HG03378 (cell line): Measurements from ENCODE around the gene TADA2A.

Experiments used
- ATAC-seq: cut with Tn5 transposase; IDR thresholded peaks from one replicate; pipeline ENCODE4 v1.9.1; 2021; ENCODE audit warnings: mild to moderate bottlenecking, moderate library complexity; ENCODE audit not compliant: unreplicated experiment

Gene TADA2A

DNA sequence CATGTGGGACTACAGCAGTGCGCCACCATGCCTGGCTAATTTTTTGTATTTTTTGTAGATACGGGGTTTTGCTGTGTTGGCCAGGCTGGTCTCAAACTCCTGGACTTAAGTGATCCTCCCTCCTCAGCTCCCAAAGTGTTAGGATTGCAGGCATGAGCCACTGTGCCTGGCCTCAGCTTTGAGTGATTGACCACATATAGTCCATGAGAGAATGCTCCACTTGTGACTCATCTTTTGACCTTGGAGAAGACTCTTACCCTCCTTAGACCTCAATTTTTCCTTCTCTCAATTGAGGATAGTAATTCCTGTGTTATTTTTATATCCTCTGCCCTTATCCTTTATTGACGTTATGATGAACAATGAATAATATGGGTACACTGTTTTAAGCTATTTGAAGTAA, 52.1 kb downstream of the TADA2A start:
- no peak for ATAC-seq

DNA sequence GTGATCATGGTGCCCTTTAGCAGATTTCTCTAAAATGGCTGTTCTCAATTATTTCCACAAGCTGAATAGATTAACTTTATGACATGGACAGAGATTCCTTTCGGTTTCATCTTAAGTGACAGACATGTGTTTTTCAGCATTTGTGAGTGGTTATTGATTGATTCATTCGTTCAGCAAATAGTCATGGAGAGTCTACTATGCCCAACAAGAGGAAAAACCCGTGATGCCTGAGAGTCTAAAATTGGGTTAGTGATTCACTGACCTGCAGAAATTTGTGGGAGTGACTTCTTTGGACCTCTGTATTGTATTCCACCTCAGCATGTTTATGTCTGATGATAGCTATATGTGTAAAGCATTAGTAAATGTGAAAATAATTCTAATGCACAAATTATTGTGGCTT, 55.0 kb downstream of the TADA2A start:
- ATAC-seq: no peak

DNA sequence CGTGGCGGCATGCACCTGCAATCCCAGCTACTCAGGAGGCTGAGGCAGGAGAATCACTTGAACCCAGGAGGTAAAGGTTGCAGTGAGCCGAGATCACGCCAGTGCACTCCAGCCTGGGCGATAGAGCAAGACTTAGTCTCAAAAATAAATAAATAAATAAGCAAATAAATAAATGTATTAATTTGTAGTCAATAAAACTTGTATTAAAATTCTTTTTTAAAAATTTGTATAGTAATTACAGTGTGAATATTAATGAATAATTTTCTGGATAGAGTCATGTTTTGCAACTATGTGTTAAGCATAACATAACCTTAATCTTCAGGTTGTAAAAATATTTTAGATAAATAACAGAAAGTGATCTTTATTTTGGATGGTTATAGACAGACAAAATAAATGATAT, 55.8 kb downstream of the TADA2A start:
- ATAC-seq: no peak

DNA sequence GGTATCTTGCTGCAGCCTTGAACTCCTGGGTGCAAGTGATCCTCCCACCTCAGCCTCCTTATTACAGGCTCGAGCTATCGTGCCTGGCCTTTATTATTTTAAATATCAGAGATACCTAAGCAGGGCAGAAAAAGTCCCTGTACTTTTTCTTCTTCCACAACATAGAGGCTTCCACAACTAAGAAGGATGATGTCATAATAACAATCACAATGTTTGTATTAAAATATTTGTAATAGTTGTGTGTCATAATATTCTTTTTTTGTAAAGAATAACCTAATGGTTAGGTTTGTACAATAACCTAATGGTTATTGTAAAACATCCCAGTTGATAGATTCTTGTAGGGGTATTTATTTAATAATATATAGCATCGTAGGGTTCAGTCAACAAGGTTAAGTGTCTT, 56.4 kb downstream of the TADA2A start:
- ATAC-seq: no peak

DNA sequence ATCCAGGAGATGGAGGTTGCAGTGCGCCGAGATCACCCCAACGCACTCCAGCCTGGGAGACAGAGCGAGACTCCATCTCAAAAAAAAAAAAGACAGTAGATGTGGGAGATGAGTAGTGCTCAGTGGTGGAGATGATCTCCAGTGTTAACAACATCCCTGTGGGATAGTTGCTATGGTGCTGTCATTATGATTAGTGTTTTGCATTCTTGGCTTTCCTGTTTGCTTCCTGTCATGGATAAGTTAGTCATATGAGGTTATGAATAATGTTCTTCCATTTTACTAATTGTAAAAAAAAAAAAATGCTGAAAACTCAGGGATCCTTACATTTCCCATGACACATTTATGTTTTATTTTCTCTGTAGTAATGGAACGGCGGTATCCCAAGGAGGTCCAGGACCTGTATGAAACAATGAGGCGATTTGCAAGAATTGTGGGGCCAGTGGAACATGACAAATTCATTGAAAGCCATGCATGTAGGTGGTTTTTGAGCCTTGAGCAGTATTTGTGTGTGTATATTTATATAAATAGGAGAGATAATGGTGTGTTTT, 58.5 kb downstream of the TADA2A start:
- ATAC-seq: no peak

DNA sequence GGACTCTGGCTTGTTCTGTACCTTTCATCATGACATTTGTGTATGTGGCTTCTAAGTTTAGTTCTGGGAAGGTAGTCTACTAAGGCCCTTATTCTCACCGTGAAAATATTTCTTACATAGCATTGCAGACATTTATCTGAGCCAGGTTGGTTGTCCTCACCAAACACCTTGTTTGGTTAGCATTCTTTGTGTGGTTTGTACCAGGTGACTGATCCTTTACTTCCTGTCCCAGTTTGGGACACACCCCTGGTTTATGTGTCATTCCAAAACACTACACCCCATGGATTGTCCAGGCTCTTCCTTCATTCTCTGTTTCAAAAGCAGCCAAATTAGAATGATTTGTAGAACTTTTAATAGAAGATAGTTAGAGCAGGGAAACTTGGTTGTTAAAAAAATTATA, 59.8 kb downstream of the TADA2A start:
- ATAC-seq: no peak

DNA sequence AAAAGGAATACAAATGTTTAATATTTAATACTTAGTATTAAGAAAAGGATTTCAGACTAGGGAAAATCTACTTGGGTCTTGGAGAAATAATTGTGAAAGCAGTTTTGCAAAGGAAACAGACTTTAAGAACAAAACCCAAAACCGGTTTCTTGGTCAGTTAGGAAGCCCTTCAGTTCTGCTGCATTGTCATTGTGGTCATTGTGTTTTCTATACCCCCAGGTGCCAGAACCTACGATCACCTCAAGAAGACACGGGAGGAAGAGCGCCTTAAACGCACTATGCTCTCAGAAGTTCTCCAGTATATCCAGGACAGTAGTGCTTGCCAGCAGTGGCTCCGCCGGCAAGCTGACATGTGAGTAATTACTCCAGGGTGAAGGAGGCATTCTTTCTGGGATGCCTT, 63.5 kb downstream of the TADA2A start:
- ATAC-seq: no peak

DNA sequence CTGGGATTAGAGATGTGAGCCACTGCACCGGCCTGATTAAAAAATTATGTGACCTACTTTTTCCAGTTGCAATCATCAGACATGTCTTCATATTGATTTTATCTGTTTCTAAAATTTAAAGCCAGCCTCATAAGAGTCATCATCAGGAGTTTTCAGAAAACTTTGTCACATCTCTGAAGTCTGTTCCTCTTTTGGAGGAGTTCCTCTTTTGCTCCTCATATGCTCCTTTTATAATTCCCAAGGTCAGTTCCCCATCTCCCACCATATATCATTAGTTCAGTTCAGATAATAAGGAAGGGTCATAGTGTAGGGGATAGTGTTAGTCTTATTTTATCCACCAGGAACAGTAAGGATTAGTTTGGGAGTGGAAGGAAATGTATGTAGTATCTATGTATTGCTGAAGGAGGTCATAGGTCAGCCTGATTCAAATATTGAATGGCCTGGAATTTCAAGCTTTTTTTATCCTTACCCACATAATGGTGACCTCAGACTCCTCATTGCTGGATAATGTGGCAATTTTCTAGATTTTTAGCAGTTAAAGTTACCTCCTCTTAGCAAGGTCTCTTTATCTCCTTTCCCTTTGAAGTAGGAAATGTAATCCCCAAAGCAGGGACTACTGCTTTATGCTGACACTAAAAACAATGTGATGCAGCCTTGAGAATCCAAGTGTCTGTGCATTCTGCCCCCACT, 69.2 kb downstream of the TADA2A start:
- ATAC-seq: no peak

DNA sequence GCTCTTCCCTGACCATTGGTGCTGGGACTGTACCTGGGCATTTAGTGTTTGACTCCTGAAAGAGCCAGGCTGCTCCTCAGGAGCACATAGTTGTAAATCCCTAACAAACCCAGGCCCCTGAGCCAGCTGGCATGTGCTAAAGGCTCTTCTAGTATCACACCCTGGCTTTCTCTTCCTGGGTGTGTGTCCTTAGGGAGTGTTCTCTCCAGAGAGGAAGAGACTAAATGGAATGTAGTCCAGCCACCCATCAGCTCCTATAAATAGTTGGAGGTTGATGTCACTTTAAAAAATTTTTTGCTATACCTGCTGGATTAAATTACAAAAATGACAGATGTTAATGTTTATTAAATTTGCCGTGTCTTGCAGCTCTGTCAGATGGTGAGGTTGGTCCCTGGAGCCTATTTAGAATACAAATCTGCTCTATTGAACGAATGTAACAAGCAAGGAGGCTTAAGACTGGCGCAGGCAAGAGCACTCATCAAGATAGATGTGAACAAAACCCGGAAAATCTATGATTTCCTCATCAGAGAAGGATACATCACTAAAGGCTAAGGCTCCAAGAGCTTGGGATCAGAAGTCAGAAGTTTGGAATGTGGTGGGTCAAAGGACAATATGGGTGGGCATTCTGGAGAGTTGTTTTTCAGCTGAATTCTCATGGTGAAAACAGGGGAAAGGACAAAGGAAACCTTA, 69.9 kb downstream of the TADA2A start:
- no peak for ATAC-seq

DNA sequence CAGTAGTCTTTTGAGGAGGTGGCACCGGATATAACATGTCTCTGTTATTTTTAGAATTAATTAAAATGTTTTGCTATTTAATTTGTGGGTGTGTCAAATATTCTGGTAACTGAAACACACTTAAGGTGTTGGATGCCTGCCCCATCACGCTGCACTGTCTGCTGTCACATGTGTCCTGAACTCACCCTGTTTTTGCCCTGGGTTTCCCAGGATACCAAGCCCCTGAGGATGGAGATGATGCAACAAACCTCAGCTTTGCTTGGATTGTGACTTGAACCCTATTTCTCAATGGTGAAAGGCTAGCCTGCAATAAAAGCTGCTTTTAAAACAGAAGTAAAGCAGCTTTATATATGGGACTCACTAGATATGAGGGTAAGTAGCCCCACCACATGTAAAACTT, 71.5 kb downstream of the TADA2A start:
- ATAC-seq: no peak

DNA sequence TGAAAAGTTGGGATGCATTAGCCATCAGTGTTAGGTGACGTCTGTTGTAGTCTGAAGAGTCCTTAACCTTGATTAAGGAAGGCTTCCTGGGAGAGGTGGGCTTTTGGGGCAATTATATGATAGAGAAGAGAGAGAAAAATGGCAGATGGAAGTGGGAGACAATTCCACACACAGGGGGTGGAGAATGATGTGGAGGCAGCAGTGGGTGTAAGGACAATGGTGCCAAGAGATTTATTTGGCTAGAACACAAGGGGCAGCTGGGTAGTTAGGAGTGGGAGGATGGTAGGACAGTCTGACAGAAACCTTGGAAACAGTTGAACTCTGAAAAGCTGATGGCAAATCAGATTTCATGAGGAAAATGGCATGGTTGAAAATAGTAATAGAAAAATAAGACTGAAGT, 72.3 kb downstream of the TADA2A start:
- ATAC-seq: no peak

DNA sequence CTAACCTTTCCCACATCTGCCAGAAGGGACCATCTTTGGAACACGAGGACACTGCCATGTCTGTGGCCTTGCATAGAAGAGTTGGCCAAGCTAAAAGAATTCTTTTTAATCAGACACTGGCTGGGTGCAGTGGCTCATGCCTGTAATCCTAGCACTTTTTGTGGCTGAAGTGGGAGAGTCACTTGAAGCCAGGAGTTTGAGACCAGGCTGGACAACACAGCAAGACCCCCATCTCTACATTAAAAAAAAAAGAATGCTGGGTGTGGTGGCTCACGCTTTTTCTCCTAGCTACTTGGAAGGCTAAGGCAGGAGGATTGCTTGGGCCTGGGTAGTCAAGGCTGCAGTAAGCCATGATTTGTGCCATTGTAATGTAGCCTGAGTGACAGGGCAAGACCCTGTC, 73.7 kb downstream of the TADA2A start:
- ATAC-seq: no peak

DNA sequence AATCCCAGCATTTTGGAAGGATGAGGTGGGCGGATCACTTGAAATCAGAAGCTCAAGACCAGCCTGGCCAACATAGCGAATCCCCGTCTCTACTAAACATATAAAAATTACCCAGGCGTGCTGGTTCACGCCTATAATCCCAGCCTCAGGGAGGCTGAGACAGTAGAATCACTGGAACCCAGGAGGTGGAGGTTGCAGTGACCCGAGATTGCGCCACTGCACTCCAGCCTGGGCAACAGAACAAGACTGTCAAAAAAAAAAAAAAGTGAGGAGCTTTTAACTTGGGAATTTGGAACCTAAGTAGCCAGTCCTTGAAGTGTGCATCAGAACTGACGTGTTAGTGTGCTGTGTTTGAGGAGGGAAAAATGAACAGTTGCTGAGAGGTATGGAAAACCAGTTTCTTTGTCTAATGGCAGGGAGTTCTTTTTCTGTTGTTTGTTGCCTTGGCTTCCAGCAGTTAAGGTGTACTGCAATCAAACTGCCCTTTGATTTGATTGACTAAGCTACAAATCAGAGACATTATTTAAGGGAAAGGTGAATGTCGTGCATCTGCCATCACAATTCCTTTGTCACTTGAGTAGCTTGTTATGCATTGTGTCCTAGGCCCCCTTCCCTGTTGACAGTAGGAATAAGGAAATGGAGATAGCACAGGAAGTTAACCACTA, 74.4 kb downstream of the TADA2A start:
- no peak for ATAC-seq

DNA sequence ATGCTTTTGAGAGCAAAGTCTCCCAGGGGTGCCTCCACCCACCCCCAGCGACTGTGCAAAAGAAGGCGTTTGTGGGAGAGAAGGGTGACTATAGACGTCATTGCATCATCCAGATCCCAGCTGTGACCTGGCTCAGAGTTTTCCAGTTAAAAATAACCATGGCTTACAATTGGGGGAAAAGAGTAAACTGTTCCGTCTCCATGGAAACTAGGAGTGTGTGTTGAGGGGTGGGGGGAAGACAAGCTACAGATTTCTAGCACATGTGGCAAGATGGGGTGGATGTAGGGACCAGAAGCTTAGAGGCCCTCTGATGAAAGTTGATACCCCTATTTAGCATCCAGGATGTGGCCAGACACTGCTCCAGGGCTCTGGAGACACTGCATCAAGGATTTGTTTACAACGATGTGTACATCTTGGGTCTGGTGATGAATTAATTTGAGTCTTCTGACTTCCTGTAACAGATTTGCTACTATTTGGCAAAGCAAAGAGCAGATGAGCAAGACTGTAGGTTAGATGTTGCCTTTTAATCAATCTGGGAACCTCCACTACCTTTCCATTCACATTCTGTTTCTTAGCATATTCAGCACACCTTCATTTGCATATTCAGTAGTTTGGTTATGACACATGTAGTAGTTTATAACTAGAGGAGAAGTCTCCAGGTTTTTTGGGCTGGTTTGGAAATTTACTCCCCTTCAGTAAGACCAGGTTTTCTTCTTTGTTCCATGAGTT, 76.8 kb downstream of the TADA2A start:
- ATAC-seq: no peak

DNA sequence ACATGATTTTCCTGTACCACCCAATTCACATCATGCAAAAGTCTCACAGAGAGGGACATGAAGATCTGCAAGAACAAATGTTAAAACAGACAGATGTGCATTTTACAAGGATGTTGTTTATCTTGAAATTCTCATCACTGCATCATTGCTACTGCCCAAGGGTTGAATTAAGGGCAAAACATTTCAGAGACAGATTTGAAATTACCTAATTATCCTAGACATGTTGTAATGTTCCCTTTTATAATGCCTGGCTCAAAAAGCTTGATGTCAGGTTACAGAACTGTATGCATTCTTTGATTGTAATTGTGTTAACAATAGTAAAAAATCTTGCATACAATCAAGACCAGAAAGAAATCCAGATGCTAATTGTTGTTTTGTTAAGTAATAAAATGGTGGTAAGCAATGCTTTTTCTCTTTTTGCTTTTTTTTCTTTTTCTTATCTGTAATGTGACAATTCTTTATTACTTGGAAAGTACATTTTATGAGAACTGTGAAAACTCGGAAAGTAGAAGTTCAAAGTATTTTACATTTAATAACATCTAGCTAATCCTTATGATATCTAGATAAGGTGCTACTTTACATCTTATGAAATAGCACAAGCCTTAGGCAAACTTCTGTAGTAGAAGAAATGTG, 79.4 kb downstream of the TADA2A start:
- no peak for ATAC-seq

DNA sequence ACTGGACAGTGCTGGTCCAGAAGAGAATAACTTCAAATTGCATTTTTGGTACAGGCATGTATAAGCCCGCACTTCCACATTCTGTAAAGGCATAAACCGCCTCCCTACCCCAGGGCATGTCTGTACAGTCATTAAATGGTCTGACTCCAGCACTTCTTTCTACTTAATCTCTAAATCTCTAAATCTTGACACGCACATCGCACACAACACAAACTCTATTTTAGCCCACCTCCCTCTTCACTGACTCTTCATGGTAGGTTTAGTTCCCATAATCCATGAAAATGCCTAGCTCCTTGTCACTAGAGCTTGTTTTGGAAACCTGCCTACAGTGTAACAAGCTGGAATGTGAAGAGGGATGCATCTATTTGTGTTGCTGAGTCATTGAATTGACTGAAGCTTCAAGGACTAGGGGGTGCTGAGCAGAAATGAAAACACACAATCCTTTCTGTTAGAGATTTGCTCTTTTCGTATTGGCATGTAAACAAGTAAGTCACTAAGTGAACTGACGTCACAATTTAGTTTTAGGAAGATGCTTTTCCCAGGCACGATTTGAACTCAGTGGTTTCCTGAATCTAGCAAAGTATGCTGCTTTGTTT, 81.4 kb downstream of the TADA2A start:
- no peak for ATAC-seq

DNA sequence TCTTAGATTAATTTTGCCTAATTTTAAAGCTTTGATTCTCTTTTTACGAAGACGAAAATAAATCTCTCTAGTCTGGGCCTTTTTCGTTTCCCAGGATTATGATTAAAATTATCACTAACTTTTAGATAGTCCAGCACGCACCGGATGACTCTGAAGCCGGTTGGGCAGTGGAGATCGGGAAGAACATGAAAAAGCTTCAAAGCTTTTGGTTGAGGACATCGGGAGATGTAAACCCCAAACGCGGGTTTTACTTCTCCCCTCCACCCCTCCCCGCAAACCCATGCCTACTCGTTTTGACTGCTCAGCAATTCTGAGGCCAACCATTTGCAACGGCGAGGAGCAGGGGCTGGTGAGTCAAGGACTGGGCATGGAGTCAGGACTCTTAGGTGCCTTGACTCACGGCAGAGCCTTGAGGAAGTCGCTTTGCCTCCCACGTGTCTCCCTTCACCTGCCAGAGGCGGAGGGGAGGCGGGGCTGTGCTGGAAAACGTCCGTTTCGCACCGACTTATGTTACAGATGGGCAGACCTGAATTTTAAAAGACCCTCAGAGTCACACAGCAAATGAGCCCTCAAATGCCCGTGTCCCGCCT, 82.0 kb downstream of the TADA2A start:
- ATAC-seq: no peak

DNA sequence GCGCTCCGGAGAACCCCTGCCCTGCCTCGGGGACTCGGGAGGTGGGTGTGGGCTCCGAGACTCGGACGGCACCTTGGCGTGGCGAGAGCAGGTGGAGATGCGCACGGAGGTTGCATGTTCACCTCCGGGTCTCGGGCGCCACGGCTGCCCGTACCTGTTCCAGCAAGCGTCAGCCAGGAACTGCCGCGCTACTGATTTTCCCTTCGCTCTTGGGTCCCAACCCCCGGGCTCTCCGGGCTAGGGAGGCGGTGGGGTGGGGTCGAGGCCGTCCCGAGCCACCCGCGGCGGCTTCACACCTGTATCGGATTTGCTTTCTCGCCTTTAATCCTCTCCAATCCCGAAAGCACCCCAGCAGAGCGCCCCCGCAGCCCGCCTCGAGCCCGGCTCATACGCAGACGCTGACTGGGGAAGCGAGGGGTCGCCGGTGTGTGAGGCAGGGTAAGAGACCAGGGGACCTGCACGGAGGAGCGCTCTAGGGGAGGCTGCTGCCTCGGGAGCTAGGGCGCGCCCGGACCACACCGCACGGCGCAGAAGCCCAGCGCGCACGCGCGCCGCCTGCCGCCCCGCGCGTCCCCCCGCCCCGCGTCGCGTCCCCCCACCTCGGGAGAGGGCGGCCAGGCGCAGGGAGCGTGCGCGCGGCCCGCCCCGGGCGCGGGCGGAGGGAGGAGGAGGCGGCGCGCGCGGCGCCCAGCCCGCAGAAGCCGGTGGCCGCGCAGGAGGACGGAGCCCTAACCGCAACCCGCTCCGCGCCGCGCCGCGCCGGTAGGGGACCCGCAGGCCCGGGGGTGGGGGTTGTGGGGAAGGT, 82.7 kb downstream of the TADA2A start, which contains the start of gene DUSP14:
TSS of gene DUSP14 (plus strand) at position 695 of the 805 bp plus-strand sequence. CDS start 22,382 bp downstream, outside the sequence.
- no peak for ATAC-seq

DNA sequence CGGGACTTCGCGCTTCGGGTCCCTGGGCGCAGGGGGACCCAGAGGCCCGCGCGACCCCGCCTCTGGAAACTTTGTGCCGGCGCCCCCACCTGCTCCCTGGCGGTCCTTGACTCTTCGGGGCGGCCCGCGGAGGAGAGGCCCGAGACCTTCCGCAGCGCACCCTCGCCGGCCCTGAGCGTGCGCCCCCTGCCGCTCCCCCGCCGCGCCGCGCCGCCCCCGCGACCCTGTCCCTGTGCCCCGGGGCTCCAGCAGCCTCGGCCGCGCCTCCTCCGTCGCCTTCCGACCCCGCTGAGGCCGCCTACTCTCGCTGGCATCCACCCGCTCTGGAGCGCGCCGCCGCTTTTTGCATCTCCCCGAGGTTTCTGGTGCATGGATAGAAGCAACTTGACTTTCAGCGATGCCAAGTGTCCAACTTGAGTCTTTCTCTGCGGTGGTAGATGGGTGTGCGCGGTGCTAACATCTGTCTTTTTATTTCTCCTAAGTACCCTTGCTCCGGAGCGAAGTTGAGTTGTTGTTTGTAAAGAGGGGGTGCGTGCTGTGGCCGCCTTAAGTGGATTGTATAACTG, 83.4 kb downstream of the TADA2A start:
- no peak for ATAC-seq
